GM12891 (cell line): ENCODE results near the gene MAP4K3.
A peak's percentile ranks its signal among the peaks of the same experiment; 100 is the strongest.

ENCODE experiments used
- DNase-seq: peaks from one replicate; pipeline ENCODE4 v3.0.0; 2011; ENCODE audit warnings: low spot score; ENCODE audit not compliant: insufficient read length
- FAIRE-seq: peaks from 2 replicates; lab custom pipeline; 2011; peaks lifted over from hg19 to GRCh38; lab: Jason Lieb, UNC
- PAX5 ChIP-seq: IDR thresholded peaks from 2 replicates; pipeline ENCODE4 v1.6.1; 2011; ENCODE audit warnings: low read length, moderate library complexity, mild to moderate bottlenecking; ENCODE audit not compliant: insufficient read depth, severe bottlenecking
- POLR2A ChIP-seq: IDR thresholded peaks from 2 replicates; pipeline ENCODE4 v1.6.1; 2011; ENCODE audit warnings: low read depth, low read length, control low read depth
- POLR2AphosphoS5 ChIP-seq: IDR thresholded peaks from 2 replicates; pipeline ENCODE4 v1.6.1; 2011; ENCODE audit warnings: low read depth, low read length, control low read depth
- POU2F2 ChIP-seq: IDR thresholded peaks from 2 replicates; pipeline ENCODE4 v1.6.1; 2011; ENCODE audit warnings: low read depth, mild to moderate bottlenecking, control low read depth, low read length, moderate library complexity
- SPI1 ChIP-seq: IDR thresholded peaks from 2 replicates; pipeline ENCODE4 v1.6.1; 2011; ENCODE audit warnings: low read depth, low read length, control low read depth
- TAF1 ChIP-seq: IDR thresholded peaks from 2 replicates; pipeline ENCODE4 v1.6.1; 2011; ENCODE audit warnings: low read depth, low read length, control low read depth

MAP4K3 gene

DNA sequence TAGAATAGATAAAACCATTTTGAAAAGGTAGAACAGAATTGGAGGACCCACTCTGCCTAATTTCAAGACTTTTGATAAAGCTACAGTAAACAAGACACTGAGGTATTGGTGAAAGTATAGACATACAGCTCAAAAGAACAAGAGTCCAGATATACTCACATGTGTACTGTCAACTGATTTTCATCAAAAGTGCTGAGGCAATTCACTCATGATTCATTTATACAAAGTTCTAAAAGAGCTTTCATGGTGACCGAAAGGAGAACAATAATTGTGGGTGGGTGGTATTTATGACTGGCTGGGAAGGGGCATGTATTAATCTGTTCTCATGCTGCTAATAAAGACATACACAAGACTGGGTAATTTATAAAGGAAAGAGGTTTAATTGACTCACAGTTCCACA is 7.3 kb downstream of the MAP4K3 start:
- FAIRE-seq (no peak), DNase-seq (no peak)
- no peak for TF ChIP-seq POLR2AphosphoS5
- no peak for TF ChIP-seq POU2F2
- no peak for TF ChIP-seq TAF1
- no peak for TF ChIP-seq PAX5
- TF ChIP-seq POLR2A, result no peak
- TF ChIP-seq SPI1, result no peak

DNA sequence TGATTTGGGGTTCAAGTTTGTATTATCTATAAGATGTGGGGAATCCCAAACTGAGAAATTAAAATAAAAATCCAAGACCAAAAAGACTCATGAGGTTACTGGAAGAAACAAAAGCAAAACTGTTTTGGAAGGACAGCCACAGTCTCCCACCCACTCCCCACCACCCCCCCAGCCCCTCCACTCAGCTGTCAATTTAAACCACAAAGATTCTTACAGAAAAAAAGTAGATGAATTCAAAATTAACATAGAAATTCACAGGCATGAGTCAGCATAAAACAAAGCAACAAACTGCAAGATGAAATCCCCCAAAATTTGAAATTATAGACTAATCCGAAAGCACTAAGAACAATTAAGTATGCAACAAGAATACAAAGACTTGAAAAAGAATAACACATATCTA is 12.1 kb downstream of the MAP4K3 start:
- no peak for DNase-seq
- no peak for FAIRE-seq
- TF ChIP-seq POLR2AphosphoS5, result no peak
- TF ChIP-seq TAF1, result no peak
- no peak for TF ChIP-seq POU2F2
- TF ChIP-seq POLR2A, result no peak
- no peak for TF ChIP-seq SPI1
- TF ChIP-seq PAX5, result no peak

DNA sequence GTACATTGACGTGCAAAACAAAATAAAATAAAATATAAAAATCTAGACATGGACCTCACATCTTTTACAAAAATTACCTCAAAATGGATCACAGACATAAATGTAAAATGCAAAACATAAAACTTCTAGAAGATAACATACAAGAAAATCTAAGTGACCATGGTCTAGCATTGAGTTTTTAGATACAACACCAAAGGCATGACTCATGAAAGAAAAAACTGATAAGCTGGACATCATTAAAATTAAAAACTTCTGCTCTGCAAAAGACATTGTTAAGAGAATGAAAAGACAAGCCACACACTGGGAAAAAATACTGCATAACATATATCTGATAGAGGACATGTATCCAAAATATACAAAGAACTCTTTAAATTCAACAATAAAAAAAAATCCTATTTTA is 14.4 kb downstream of the MAP4K3 start:
- no peak for FAIRE-seq

DNA sequence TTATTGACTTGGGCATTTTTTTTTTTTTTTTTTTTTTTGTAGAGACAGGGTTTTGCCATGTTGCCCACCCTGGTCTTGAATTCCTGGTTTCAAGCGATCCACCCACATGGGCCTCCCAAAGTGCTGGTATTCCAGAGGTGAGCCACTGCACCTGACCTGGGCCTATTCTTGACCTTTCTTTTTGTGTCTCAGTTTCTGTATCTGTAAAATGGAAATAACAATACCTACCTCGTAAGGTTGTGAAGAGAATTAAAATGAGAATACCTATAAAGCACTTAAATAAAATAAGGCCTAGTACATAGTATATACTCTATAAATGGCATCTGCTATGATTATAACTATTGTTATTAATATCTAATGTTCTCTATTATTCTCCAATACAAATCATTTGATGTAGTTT is 15.7 kb downstream of the MAP4K3 start:
- FAIRE-seq, result no peak
- TF ChIP-seq POU2F2, result no peak
- no peak for TF ChIP-seq PAX5
- no peak for TF ChIP-seq POLR2A
- TF ChIP-seq POLR2AphosphoS5, result no peak
- no peak for TF ChIP-seq TAF1
- TF ChIP-seq SPI1, result no peak
- DNase-seq, result no peak

More for the DNA sequence above, 14.4 kb downstream of the MAP4K3 start:
- no peak for DNase-seq
- TF ChIP-seq POU2F2, result no peak
- TF ChIP-seq POLR2A, result no peak

DNA sequence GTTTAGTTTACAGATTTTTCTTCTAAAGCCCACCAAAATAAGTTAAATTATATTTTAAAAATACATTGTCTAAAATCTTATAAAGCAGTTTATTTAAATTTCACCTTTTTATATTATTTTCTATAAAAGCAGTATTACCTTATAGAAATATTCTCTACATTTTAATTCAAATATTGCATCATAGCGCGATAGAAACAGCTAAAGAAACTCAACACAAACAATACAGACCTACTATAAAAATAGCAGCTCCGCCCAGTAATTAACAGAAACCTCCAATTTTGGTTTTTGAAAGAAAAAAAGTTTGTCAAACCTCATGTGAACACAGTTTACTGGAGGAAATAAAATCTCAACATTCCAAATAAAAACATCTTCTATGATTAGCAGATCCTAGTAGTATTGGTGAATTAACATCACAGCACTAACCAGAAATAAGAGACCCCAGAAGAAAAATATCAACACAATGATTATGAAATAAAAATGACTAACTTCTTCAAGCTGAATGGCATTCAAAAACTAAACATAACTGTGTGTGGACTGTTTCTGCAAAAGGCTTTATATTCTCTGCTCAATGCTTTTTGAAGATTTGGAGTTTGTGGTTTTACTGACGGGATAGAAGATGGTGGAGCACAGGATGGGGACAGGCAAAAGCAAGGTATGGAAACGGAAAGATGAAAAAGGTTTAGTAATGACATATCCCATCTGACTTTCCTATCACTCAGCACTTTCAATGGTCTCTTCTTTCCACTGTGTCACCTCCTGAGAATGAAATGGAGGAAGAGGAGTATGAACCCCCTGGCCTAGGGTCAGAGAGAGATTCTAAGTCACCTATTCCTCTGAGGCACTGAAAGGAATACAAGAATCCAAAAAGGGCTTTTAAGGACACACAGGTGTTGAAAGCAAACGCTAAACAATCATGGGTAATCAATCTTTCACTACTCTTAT is 17.5 kb downstream of the MAP4K3 start:
- TF ChIP-seq PAX5 (no peak), TAF1 (no peak), SPI1 (no peak), POLR2A (no peak), POLR2AphosphoS5 (no peak), POU2F2 (no peak)
- FAIRE-seq (no peak), DNase-seq (no peak)

DNA sequence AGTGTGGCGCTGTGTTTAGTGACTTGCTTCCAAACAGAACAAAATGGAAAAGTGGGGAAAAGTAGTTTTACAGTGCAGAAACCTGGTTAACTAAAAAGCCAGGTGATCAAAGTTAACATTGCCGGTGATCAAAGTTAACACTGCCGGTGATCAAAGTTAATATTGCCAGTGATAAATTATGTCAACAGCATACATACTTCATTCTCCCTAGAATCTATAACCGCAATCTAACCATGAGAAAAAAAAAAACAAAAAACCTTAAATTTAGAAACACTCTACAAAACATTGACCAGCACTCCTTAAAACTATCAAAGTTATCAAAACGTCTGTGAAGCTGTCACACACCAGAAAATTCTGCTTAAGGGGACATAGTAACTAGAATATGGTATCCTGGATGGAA is 18.6 kb downstream of the MAP4K3 start:
- TF ChIP-seq TAF1 (no peak), PAX5 (no peak), SPI1 (no peak)
- DNase-seq (no peak), FAIRE-seq (no peak)

DNA sequence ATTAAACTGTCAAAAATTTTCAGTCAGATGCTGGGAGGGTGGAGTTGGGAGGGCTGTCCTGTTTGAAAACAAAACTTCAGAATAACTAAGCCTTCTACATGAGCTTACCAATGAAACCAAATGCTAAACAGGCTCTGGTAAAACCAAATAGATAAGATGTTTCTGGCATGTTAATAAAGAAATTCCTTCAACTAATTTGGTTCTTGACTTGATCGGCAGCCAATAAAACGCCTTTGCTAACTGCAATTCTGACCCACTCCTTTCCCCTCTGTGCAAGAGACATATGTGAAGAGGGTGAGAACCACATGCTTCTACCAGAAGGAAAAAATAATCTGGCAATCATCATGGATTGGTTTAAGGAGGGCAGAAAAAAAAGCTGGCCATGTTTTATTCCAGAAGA is 20.9 kb downstream of the MAP4K3 start:
- DNase-seq (no peak), FAIRE-seq (no peak)
- TF ChIP-seq SPI1 (no peak), POU2F2 (no peak), PAX5 (no peak), POLR2A (no peak), POLR2AphosphoS5 (no peak), TAF1 (no peak)

DNA sequence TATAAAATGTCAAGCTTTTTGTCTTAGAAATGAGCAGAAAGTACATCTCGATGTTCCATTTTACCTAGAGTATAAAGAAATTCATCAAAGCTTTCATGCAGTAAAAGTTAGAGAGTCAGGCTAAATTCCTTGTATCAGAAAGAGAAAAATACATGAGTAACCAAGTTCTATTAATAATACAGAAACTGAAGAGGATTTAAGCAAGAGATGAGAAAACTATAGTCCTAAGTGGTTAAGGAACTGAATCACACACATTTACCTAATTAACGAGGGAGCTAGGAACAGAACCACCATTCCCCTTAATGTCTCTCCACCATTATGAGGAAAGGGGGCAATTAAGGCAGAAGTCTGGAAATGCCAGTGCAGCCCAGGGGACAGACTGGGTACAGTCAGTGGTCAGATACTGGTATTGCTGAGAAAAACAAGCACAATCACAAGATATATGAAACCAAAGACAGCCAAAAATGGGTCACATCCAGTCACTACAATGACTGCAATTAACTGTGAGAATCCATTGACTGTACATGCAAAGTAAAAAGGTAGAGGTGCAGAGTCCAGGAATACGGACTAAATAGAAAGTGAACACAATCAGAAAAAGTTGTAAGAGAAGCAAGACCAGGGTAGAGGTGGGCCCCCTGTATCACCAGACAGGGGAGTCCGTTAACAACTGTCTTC is 23.9 kb downstream of the MAP4K3 start:
- no peak for DNase-seq
- TF ChIP-seq SPI1, result no peak
- no peak for TF ChIP-seq POLR2AphosphoS5
- no peak for TF ChIP-seq POLR2A
- TF ChIP-seq POU2F2, result no peak
- TF ChIP-seq PAX5, result no peak
- no peak for TF ChIP-seq TAF1
- peak; percentile 64 for FAIRE-seq

DNA sequence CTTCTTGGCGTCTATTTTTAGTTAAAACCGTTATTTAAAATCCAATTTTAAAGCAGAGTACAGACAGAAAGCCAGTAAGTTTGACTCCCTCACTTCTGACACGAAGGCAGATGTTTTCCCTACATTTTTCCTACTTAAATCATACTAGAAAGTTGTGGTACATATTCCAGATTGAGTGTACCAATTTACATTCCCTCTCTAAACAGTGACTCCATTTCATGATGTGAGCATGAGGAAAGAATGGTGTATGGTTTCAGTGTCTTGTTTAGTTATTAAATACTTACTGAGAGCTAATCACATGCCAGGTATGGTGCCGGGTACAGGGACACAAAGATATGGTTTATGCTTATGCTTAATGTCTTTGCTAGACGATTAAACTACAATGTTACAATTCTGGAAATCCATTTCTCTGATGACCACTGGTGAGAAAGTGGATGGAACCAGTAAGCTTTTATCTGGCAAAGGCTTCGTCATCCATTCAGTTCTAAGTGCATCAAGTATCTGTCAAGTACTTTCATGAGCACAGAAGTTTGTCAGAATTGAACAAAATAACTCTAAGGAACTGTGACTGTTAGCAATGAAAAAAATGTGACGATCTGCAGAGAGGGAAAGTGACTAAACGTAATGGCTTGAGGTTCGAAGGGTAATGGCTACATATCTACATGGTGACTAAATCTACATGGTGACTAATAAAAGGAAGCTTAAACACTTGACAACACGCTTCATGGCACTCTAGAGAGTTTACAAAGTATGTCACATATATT is 25.7 kb downstream of the MAP4K3 start:
- peak; percentile 5 for FAIRE-seq
- no peak for DNase-seq
- TF ChIP-seq TAF1 (no peak), POLR2AphosphoS5 (no peak), POU2F2 (no peak), POLR2A (no peak), SPI1 (no peak), PAX5 (no peak)
